NCI-H1417 treated with DMSO at 0.1 percent for 48 hours (cell line): ENCODE measurements around the gene AJAP1.

Source experiments
- DNase-seq: peaks from one replicate; lab custom pipeline; 2025; lab: John Stamatoyannopoulos, UW

AJAP1 gene

GRCh38 chr1:4682607-4683220 is 28.3 kb downstream of the AJAP1 start:
- DNase-seq: no peak

- DNase-seq: no peak
Observed at GRCh38 chr1:4684136-4684535, 29.7 kb downstream of the AJAP1 start.

GRCh38 chr1:4684864-4685522 is 30.6 kb downstream of the AJAP1 start:
- DNase-seq: no peak

- DNase-seq: no peak
Observed at GRCh38 chr1:4685523-4685865, 31.1 kb downstream of the AJAP1 start.

GRCh38 chr1:4687943-4688342 is 33.5 kb downstream of the AJAP1 start:
- DNase-seq: no peak

GRCh38 chr1:4689271-4689935 is 35.0 kb downstream of the AJAP1 start:
- no peak for DNase-seq

- DNase-seq: no peak
Observed at GRCh38 chr1:4689941-4690635, 35.7 kb downstream of the AJAP1 start.

- no peak for DNase-seq
Observed at GRCh38 chr1:4690951-4691675, 36.7 kb downstream of the AJAP1 start.

GRCh38 chr1:4691766-4692405 is 37.5 kb downstream of the AJAP1 start:
- DNase-seq: no peak

GRCh38 chr1:4692437-4692836 is 38.0 kb downstream of the AJAP1 start:
- no peak for DNase-seq

GRCh38 chr1:4693331-4693730 is 38.9 kb downstream of the AJAP1 start:
- no peak for DNase-seq

GRCh38 chr1:4693891-4694290 is 39.5 kb downstream of the AJAP1 start:
- no peak for DNase-seq

- no peak for DNase-seq
Observed at GRCh38 chr1:4694492-4694891, 40.1 kb downstream of the AJAP1 start.

- no peak for DNase-seq
Observed at GRCh38 chr1:4695241-4695640, 40.8 kb downstream of the AJAP1 start.

GRCh38 chr1:4696161-4696745 is 41.8 kb downstream of the AJAP1 start:
- DNase-seq: no peak

- DNase-seq: no peak
Observed at GRCh38 chr1:4696753-4697152, 42.3 kb downstream of the AJAP1 start.

GRCh38 chr1:4697801-4698200 is 43.4 kb downstream of the AJAP1 start:
- DNase-seq: no peak

- no peak for DNase-seq
Observed at GRCh38 chr1:4698911-4699310, 44.5 kb downstream of the AJAP1 start.

GRCh38 chr1:4699376-4700301 is 45.2 kb downstream of the AJAP1 start:
- DNase-seq: no peak

- DNase-seq: no peak
Observed at GRCh38 chr1:4700801-4701200, 46.4 kb downstream of the AJAP1 start.
